ENCODE measurements around the gene ASAP3. TPM values are rescaled to one million over a fixed set of nuclear protein-coding genes. Genes with fewer than 3 reads are reported as not detected.
A peak's percentile ranks its signal among the peaks of the same experiment; 100 is the strongest.
"Not testable (repeated sequence)": the region's sequence is repeated elsewhere in the genome, so short reads cannot be mapped to it uniquely, and the experiment has no call there.

The ASAP3 gene
- total RNA-seq, 1 donor from 2014 or later = 37.6 TPM

DNA sequence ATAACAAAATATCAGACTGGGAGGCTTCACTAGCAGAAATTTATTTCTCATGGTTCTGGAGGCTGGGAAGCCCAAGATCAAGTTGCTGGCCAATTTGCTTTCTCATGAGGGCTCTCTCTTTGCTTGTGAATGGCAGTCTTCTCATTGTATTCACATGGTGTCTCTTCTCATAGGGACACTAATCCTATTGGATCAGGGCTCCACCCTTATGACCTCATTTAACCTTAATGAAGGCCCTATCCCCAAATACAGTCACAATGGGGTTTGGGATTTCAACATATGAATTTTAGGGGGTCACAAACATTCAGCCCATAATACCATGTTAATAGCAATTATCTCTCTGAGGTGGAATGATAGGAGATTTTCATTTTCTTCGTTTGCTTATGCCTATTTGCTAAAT lies 84.8 kb downstream of the ASAP3 start:
- DNase-seq (ENCODE audit: low spot score) = no peak

DNA sequence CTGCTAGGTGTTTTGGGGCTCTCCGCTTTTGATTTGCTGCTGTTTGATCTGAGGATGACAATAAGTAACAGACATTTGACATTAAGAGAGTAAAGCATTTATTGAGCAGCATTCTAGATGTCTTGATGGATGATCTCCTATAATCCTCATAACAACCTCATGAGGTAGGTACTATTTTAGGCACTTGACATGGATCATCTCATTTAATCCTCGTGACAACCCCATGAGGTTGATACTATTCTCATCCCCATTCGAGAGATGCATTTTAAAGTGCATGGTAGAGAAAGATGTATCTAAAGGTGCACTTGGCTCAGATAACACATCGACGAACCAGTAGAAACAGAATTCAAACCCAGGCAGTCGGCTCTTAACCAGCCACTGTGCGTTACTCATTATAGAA lies 86.1 kb downstream of the ASAP3 start:
- no peak for DNase-seq (ENCODE audit: low spot score)

DNA sequence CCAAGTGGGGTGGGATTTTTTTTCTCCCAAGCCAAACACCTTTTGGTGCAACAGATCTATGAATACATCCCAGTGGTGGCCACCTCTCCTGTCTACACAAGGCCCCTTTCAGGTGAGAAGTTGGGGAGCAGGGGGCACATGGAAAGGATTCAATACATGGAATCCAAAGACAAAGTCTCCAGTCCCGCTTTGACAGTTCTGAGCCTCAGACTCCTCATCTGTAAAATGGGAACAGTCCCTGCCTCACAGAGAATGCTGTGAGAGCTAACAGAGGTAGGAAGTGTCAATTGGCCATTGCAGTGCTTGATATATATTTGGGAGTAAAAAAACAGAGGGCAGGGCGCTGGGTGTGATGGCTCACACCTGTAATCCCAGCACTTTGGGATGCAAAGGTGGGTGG lies 87.6 kb downstream of the ASAP3 start:
- no peak for DNase-seq (ENCODE audit: low spot score)

DNA sequence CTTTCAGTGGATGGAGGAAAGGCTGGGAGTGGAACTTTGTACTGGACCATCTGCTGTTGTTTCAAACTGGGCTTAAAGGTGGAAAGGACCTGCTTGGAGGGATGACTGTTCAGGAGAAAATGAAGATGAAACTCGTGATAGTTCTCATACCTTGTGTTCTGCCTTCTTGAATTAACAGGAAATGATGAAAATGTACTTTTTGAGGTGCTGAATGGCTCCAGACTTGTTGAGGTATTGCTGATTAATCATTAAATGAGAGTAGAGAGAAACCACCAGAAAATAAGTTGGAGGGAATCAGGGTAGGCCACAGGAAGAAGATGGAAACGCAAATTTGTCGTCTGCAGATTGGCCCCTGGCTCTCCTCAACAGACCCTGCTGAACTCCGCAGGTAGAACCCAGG lies 88.1 kb downstream of the ASAP3 start:
- DNase-seq (ENCODE audit: low spot score) = no peak

DNA sequence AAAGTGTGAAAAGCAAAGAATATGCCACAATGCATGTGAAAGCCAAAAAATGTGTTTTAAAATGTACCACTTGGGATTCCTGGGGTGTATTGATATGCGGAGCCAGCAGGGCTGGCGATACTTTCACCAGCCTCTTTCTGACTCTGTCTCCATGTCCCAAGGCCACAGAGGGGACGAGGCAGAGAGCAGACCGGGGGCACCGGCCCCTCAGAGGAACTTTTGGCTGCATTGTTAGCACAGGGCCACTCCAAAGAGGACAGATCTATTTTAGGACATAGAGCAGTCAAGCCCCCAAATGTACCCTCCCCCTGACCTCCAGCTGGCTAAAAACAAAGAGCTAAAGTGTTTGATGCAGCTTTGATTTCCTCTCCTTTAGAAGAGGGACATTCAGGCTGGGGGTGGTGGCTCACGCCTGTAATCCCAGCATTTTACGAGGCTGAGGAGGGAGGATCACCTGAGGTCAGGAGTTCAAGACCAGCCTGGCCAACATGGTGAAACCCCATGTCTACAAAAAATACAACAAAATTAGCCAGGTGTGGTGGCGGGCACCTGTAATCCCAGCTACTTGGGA lies 88.7 kb downstream of the ASAP3 start:
- DNase-seq (ENCODE audit: low spot score) = no peak

DNA sequence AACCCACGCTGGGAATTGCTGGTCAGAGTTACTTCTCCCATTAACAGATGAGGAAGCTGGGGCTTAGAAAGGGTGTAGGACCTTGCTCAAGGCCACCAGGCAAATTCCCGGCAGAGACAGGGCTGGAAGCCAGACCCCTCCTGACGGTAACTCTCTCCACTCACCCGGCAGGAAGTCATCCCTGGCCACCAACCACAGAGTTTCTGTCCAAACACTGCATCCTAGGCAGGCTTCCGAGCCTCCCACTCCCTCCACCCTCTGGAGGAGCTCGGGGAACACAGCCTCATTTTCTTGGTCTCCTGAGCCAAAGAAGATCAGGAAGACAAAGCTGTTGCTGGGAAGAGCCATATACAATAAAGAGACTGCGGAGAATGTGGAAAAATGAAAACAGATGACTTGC lies 89.3 kb downstream of the ASAP3 start:
- DNase-seq (ENCODE audit: low spot score) = peak; percentile 91

DNA sequence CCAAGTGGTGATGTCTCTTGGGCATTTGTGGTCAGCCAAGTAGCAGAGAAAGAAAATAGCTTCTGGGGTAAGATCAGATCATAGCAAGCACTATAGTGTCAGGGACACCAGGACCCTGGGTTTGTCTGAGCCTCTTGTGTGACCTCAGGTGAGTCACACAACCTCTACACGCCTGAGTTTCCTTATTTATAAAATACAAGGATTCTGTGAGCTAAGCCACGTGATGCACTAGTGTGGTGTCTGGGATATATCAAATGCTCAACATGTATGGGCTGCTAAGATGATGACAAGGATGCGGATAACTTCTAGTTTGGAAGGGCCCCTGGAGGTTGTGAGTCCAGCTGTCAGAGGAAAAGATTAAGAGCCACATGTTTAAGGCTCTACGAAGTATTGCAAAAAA lies 89.8 kb downstream of the ASAP3 start:
- DNase-seq (ENCODE audit: low spot score) = no peak

DNA sequence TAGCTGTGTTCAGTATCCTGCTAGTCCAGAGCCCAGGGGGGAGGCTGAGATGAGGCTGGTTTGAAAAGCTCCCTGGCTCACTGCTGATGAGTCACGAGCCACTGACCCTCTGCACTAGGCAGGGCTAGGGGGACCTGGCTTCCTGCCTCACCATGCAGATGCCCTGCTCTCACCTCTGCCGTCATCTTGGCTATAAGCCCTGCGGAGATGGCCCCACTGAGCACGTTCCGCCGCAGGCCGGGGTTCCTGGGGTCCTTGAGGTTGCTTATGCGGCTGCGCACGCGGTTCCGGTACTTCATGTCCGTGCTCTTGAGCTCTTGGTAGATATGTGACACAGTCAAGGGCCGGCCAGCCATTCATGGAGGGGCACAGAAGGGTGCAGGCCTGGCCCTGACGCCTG lies 90.3 kb downstream of the ASAP3 start:
- DNase-seq (ENCODE audit: low spot score) = peak; percentile 90

DNA sequence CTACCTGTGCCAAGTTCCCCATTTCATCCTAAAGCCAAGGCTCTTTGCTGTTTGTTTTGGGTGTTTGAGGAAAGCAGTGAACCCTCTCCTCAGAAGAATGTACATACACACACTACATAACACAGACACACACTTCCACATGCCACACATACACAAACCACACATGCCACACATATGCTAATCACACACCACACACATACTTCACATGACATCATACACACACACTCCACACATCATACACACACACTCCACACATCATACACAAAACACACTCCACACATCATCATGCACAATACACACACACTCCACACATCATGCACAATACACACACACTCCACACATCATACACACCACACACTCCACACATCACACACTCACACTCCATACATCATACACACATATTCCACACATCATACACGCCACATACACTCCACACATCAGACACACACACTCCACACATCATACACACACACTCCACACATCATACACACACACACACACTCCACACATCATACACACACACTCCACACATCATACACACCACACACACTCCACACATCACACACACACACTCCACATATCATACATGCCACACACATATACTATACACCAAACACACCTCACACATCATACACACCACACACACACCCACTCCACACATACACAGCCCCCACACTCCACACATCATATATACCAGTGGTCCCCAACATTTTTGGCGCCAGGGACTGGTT lies 91.7 kb downstream of the ASAP3 start:
- DNase-seq (ENCODE audit: low spot score) = no peak

DNA sequence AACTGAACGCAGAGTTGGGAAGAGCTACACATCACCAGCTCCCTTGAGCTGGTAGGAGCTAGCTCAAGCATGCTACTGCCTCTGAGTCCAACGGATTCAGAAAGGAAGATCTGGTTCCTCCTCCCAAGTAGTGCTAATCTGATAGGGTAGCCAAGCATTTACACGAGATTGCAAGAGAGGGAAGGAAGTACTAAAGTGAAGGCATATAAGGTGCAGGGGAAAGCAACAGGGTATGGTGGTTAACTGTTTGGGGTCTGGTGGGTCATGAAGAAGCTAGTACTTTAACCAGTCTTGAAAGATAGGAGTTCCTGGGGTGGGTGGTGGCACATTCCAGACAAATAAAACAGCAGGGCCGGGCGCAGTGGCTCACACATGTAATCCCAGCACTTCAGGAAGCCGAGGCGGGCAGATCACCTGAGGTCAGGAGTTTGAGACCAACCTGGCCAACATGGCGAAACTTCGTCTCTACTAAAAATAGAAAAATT lies 94.1 kb downstream of the ASAP3 start:
- DNase-seq (ENCODE audit: low spot score) = no peak

DNA sequence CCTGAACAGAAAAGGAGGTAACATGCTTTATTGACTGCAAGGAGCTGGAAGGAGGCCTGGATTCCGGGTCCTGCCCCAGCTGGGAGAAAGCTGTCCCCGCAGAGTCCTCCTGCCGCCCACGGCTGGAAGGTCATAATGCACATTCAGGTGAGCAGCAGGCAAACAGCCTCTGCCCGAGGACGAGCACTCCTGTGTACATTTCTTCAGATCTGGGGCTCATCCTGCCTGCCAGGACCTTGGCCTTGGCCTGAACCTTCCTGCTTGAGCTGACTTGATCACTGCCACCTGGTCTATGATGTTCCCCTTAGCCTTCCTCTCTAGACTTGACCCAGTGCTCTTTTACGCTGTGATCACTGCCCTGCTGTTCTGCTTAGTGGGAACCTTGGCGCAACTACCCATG lies 96.5 kb downstream of the ASAP3 start:
- DNase-seq (ENCODE audit: low spot score) = no peak

DNA sequence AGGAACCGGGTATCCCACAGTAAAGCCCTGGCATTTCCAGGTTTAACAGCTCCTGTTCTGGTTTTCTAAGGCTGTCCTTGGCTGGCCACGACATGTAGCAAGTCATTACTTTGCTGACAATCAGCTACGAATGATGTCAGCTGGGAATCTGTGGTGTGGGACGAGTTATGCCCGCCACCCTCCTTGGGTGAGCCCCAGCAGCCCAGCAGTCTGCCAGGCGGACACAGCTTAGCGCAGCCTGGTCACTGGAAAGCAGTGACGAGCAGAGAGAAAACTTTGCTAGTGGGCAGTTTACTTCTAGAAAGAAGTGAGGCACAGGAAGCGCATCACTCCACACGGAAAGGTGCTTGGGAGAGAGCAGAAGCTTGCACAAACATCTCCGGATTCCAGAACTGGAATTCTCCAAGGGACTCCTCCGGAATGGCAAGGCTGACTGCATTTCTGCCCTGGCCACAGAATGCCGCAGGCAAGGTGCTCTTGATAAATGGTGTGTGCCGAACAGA lies 98.8 kb downstream of the ASAP3 start:
- DNase-seq (ENCODE audit: low spot score) = no peak

DNA sequence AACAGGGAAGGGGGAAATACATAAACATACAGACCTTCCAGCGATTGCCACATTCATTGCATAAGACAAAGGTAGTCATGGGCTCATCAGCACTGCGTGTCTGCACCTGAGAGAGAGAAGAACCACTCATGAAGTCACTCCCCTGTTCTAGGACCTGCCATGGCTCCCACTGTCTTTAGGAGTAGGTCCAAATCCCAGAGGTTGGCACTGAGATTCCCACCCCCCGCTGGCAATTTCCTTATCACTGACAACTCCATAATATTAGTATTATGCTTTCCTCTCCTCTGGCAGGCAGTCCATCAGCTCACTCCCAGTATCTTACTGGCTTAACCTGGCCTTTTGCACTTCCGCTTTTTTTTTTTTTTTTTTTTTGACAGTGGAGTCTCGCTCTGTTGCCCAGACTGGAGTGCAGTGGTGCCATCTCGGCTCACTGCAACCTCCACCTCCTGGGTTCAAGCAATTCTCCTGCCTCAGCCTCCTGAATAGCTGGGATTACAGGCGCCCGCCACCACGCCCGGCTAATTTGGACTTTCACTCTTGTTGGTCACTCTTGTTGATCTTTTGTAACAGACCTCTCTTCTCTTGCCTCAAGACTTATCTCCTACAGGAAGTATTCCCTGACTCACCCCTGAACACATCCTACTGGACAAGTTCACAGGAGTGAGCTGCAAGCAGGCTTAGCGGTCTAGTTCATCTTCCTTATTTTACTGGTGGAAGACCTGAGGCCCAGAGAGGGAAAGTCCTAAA lies 99.5 kb downstream of the ASAP3 start:
- no peak for DNase-seq (ENCODE audit: low spot score)

DNA sequence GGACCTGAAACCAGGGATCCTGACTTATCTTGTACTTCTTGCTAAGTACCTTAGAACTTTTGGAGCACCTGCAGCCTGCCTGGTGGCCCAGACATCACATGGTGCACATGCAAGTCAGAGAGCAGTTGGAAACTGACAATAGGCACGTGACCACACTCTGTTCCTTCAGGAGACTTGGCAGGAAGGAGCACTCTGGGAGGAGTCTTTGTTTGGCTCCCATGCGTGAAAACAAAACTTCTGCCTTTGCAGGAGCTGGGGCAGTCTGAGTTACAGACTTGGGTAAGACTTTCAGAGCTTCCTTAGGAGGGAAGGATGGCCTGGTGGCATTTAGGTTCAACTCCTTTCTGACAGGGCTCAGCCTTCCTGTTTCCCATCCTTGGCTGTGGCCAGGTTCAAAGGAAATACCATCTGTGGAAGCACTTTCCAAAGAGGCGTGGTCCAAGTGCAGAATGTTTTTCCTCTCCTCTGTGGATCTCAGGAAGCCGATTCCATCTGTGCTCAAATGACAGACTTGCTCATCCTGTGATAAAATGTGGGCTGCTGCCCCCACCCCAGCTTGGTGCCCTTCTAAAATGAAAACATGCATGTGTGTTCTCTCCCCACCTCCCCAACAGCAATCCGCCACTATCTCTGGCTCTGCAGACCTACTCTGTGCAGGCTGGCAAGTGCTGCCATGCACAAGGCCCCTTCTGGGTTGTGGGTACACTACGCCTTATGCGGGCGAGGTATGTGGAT lies 100.2 kb downstream of the ASAP3 start:
- no peak for DNase-seq (ENCODE audit: low spot score)

DNA sequence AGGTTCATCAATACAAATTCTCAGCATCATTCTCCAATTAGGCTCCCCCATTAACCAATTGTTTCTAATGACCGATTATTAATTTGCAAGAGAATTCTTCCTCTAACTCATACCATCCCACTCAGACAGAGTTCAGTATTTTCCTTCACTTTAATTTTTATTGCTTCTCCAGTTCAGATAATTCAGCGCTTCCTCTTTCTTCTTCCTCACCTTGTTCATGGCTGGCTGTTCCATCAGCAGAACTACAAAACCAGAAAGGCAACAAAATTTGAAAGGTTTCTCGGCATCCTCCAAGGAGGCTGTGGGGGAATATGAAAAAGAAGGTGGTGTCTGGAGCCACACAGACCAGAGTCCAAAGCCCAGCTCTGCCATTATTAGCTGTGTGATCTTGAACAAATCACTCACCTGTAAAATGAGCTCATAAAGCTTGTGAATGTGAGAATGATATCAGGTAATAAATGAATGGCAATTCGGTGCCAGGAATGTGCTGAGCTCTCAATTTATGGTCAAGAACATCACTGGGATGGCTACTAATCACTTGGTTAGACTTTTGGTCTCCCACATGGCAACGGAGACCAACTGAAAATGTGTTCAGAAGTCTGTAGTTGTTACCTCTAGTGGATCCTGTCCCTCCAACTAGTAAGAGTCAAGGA lies 102.6 kb downstream of the ASAP3 start:
- no peak for DNase-seq (ENCODE audit: low spot score)

DNA sequence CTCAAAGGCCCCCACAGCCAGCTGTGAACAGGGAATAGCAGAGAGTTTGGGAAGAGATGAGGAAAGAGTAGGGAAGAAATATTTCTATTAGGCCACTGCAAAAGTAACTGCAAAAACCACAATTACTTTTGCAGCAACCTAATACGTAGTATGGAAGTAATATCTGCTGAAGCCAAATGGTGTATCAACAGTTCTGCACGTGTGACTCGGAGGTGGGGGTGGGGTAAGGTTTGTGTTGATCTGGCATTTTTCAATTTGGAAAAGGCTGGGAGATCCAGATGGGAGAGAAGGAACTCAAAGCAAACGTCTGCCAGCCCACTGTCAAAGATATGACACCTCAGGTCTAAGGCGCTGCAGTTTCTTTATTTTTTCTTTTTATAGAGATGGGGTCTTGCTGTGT lies 103.3 kb downstream of the ASAP3 start:
- DNase-seq (ENCODE audit: low spot score) = no peak

DNA sequence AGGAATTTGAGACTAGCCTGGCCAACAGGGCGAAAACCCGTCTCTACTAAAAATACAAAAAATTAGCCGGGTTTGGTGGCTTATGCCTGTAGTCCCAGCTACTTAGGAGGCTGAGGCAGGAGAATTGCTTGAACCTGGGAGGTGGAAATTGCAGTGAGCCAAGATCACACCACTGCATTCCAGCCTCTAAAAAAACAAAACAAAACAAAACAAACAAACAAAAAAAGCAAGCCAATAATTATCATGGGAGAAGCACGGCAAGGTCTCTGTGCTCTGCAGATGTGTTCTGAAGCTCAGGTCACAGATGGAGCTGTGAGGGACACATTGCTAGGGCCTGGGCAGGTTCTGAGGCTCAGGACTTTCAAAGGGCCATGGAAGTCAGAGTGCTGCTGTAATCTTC lies 103.7 kb downstream of the ASAP3 start:
- DNase-seq (ENCODE audit: low spot score) = not testable (repeated sequence)
